ENCODE data around the gene LIME1. TPM values are rescaled to one million over a fixed set of nuclear protein-coding genes. Genes with fewer than 3 reads are reported as not detected.

Gene LIME1
- polyA plus RNA-seq, 2 of the 4 experiments (the other 2 are of a cell fraction): 2.5 to 6.5 TPM

- TF ChIP-seq ATOH8 (CRISPR knock-in tag; IDR thresholded peaks at IDR 0.05; ENCODE audit: low read depth) (no peak), JUN (IDR thresholded peaks at IDR 0.05) (no peak), HMGXB4 (CRISPR knock-in tag; IDR thresholded peaks at IDR 0.05; ENCODE audit: borderline replicate concordance) (no peak), ZC3H11A (IDR thresholded peaks at IDR 0.05) (no peak; the same call in 1 of the 2 replicates), RFX5 (IDR thresholded peaks at IDR 0.05) (no peak), CBX8 (IDR thresholded peaks at IDR 0.05) (no peak), HOXA7 (CRISPR knock-in tag; IDR thresholded peaks at IDR 0.05) (no peak), NFE2L2 (conservative IDR thresholded peaks at IDR 0.05; ENCODE audit: low read length) (no peak), USF2 (IDR thresholded peaks at IDR 0.05) (no peak), POLR2AphosphoS2 (conservative IDR thresholded peaks at IDR 0.05; ENCODE audit: low read length) (no peak), KDM1A (IDR thresholded peaks at IDR 0.05; ENCODE audit: low read depth) (no peak), FOSL2 (IDR thresholded peaks at IDR 0.05) (no peak), FOSL2 (CRISPR knock-in tag; IDR thresholded peaks at IDR 0.05) (no peak)
- POLR2A ChIA-PET: interaction anchor here (0.6 to 2.5 kb wide), 16 partner anchors 10 to 329 kb away, joined by 3 to 38 read pairs (median 4); partner anchors contain the start of genes GMEB2, LIME1, PTK6 and RTEL1
- ATAC-seq: peak; percentile 2 to 17; a peak in 2 of 6 replicates
- Histone ChIP-seq H3K4me1 (peaks cover 21% of the 10 kb centered on the region), H3K27ac (peak overlapping the region; percentile 97 to 98), H3K4me2 (peak overlapping the region; percentile 95), H3K9me3 (peaks cover 10% of the 10 kb centered on the region), H3K4me3 (peak overlapping the region; percentile 98)
- 49% methylated on average over 39 of the region's 67 CpGs for WGBS (ENCODE audit: missing lambda C conversion rate)
- CTCF ChIA-PET: interaction anchor here (0.6 to 1.6 kb wide), 7 partner anchors 10 to 271 kb away, joined by 3 to 5 read pairs (median 3); partner anchors contain the start of gene SAMD10
- no peak for FAIRE-seq
- no peak for DNase-seq (ENCODE audit: low read depth in 1 of 2, low spot score in 1 of 2)
Measured at GRCh38 chr20:63708301-63709148, 27.9 kb upstream of the LIME1 start.

GRCh38 chr20:63709149-63709527 is 27.3 kb upstream of the LIME1 start:
- WGBS (ENCODE audit: missing lambda C conversion rate): 91% methylated on average over 17 of the region's 17 CpGs
- ChIA-PET POLR2A (interaction anchor here (2.5 kb wide), 1 partner anchor 156 kb away, joined by 11 read pairs; the partner anchor contains the start of gene TPD52L2), CTCF (interaction anchor here (0.6 to 1.6 kb wide), 2 partner anchors 17 to 31 kb away, joined by 3 to 5 read pairs; no protein-coding TSS in a partner anchor)
- Histone ChIP-seq H3K4me3 (peak overlapping the region; percentile 98; the same call in 2 of the 3 replicates), H3K4me1 (peaks cover 21% of the 10 kb centered on the region), H3K9me3 (peaks cover 13% of the 10 kb centered on the region), H3K4me2 (peak overlapping the region; percentile 95), H3K27ac (no peak overlapping the region; a peak in 1 of 6 replicates)
- ATAC-seq: no peak
- FAIRE-seq: no peak
- no peak for TF ChIP-seq POLR2AphosphoS2 (conservative IDR thresholded peaks at IDR 0.05; ENCODE audit: low read length)
- TF ChIP-seq SREBF2 (IDR thresholded peaks at IDR 0.05): no peak
- no peak for DNase-seq (ENCODE audit: low read depth in 1 of 2, low spot score in 1 of 2)

DNA sequence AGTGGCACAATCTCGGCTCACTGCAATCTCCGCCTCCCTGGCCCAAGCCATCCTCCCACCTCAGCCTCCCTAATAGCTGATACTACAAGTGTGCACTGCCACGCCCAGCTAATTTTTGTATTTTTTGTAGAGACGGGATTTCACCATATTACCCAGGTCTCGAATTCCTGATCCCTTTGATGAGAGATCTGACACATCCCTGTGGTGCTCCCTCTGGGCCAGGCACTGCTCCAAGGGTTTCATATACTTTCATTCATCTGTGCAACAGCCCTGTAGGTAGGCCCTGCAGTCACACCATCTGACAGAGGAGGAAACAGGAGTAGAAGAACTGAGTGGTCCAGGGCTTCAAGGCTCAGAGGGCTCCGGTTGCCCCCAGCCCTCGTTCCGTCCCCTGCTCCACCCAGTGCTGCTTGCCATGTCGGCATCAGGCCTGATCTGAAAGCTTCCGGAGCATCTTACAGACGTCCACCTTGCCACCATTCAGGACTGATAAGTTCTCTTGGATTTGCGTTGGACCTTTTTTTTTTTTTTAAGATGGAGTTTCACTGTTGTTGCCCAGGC is 25.3 kb upstream of the LIME1 start:
- WGBS (ENCODE audit: missing lambda C conversion rate): 85% methylated on average over 12 of the region's 12 CpGs
- ChIA-PET POLR2A (interaction anchor here (1.1 kb wide), 1 partner anchor 30 kb away, joined by 3 read pairs; no protein-coding TSS in a partner anchor), CTCF (interaction anchor here (0.7 to 1.7 kb wide), 4 partner anchors 10 to 174 kb away, joined by 3 to 4 read pairs (median 4); partner anchors contain the start of gene PTK6)
- Histone ChIP-seq H3K27ac (no peak overlapping the region), H3K9me3 (peaks cover 25% of the 10 kb centered on the region), H3K4me1 (peaks cover 17% of the 10 kb centered on the region), H3K4me3 (no peak overlapping the region), H3K4me2 (no peak overlapping the region)
- TF ChIP-seq MAFK (IDR thresholded peaks at IDR 0.05; ENCODE audit: partially characterized antibody) (no peak), HOXA7 (CRISPR knock-in tag; IDR thresholded peaks at IDR 0.05) (no peak), HDAC2 (IDR thresholded peaks at IDR 0.05) (no peak), JUN (IDR thresholded peaks at IDR 0.05) (no peak), NFE2L2 (conservative IDR thresholded peaks at IDR 0.05; ENCODE audit: low read length) (no peak), ZFP36 (IDR thresholded peaks at IDR 0.05; ENCODE audit: borderline replicate concordance, partially characterized antibody) (no peak), PHF8 (IDR thresholded peaks at IDR 0.05; ENCODE audit: borderline replicate concordance, low read depth) (no peak), ZNF302 (CRISPR knock-in tag; IDR thresholded peaks at IDR 0.05) (no peak), FOSB (CRISPR knock-in tag; IDR thresholded peaks at IDR 0.05) (no peak), TFCP2L1 (CRISPR knock-in tag; IDR thresholded peaks at IDR 0.05) (no peak), CBX8 (IDR thresholded peaks at IDR 0.05) (no peak), HOXB13 (CRISPR knock-in tag; IDR thresholded peaks at IDR 0.05; ENCODE audit: low read depth) (no peak), RAD21 (conservative IDR thresholded peaks at IDR 0.05 in 1 of 2, IDR thresholded peaks at IDR 0.05 in 1 of 2) (no peak), HEYL (CRISPR knock-in tag; IDR thresholded peaks at IDR 0.05) (no peak), POLR2AphosphoS2 (conservative IDR thresholded peaks at IDR 0.05; ENCODE audit: low read length) (no peak)
- DNase-seq (ENCODE audit: low read depth in 1 of 2, low spot score in 1 of 2): no peak
- no peak for FAIRE-seq
- no peak for ATAC-seq
